ENCODE results near the gene KAT8.

Gene KAT8

DNA sequence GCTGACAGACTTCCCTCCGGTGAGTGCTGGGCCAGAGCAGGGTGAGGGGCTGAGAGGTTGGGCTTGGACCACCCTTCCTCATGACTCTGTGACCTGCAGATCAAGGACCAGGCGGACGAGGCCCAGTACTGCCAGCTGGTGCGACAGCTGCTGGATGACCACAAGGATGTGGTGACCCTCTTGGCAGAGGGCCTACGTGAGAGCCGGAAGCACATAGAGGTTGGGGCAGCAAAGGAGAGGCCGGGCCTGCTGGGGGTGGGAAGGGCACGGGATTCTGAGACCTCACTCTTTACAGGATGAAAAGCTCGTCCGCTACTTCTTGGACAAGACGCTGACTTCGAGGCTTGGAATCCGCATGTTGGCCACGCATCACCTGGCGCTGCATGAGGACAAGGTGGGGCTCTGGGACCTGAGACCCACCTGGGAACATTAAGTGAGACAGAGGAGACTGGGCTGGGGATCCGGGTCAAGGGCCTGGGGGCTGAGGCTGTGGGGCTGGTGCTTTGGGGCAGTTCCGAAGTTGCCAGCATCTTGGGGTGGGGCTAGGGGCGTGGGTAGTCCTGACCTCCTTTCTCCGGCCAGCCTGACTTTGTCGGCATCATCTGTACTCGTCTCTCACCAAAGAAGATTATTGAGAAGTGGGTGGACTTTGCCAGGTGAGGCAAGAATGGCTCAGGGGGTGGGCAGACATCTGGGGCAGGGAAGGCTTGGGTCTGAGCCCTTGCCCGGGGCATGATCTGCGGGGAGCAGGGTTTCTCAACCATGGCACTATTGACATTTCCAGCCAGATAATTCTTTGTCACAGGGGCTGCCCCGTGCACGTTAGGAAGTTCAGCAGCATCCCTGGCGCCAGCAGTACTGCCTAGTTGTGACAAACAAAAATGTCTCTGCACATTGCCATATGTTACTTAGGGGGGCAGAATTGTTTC, 7.1 kb upstream of the KAT8 start:
- TF ChIP-seq, protein P1, sequence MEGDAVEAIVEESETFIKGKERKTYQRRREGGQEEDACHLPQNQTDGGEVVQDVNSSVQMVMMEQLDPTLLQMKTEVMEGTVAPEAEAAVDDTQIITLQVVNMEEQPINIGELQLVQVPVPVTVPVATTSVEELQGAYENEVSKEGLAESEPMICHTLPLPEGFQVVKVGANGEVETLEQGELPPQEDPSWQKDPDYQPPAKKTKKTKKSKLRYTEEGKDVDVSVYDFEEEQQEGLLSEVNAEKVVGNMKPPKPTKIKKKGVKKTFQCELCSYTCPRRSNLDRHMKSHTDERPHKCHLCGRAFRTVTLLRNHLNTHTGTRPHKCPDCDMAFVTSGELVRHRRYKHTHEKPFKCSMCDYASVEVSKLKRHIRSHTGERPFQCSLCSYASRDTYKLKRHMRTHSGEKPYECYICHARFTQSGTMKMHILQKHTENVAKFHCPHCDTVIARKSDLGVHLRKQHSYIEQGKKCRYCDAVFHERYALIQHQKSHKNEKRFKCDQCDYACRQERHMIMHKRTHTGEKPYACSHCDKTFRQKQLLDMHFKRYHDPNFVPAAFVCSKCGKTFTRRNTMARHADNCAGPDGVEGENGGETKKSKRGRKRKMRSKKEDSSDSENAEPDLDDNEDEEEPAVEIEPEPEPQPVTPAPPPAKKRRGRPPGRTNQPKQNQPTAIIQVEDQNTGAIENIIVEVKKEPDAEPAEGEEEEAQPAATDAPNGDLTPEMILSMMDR (IDR thresholded peaks at IDR 0.05; ENCODE audit: low read depth, low read length): no peak
- H3K4me3 ChIP-seq (ENCODE audit: low read depth, low read length): no peak overlapping the region

DNA sequence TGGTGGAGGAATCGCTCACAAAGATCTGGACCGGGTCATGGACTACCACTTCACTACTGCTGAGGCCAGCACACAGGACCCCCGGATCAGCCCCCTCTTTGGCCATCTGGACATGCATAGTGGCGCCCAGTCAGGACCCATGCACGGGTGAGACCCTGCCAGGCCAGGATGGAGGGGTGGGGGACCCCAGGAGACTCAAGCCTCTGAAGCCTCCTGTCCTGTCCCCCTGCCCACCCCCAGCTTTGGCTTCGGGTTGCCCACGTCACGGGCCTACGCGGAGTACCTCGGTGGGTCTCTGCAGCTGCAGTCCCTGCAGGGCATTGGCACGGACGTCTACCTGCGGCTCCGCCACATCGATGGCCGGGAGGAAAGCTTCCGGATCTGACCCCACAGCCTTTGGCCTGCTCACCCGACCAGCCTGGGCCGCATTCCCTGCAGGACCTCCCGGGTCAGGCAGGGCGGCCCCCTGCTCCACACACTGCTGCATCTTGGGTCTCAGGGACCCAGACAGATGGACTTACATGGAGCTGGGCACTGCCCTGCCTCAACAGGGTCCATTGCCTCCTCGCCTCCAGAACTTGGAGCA, 5.5 kb upstream of the KAT8 start:
- H3K4me3 ChIP-seq (ENCODE audit: low read depth, low read length): no peak overlapping the region
- TF ChIP-seq, protein P1 (IDR thresholded peaks at IDR 0.05; ENCODE audit: low read depth, low read length): no peak

DNA sequence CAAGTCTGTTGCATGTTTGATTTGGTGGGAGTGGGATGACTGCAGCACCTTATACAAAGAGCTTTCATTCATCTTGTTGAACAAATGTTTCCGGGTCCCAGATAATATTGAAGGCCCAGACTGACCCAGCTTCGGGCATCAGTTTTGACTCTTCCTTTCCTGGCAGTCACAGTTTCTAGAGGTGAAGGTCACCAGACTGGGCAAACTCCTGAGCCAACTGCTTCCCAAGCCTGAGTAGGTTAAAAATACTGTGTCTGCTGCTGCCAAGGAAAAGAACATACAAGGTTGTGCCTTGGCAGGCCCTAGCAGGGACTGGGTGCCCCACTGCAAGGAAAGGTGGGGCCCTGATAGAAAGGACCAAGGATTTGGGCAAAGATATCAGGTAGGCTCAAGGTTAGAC, 4.8 kb upstream of the KAT8 start:
- TF ChIP-seq, protein P1 (IDR thresholded peaks at IDR 0.05; ENCODE audit: low read depth, low read length): no peak
- H3K4me3 ChIP-seq (ENCODE audit: low read depth, low read length): no peak overlapping the region

DNA sequence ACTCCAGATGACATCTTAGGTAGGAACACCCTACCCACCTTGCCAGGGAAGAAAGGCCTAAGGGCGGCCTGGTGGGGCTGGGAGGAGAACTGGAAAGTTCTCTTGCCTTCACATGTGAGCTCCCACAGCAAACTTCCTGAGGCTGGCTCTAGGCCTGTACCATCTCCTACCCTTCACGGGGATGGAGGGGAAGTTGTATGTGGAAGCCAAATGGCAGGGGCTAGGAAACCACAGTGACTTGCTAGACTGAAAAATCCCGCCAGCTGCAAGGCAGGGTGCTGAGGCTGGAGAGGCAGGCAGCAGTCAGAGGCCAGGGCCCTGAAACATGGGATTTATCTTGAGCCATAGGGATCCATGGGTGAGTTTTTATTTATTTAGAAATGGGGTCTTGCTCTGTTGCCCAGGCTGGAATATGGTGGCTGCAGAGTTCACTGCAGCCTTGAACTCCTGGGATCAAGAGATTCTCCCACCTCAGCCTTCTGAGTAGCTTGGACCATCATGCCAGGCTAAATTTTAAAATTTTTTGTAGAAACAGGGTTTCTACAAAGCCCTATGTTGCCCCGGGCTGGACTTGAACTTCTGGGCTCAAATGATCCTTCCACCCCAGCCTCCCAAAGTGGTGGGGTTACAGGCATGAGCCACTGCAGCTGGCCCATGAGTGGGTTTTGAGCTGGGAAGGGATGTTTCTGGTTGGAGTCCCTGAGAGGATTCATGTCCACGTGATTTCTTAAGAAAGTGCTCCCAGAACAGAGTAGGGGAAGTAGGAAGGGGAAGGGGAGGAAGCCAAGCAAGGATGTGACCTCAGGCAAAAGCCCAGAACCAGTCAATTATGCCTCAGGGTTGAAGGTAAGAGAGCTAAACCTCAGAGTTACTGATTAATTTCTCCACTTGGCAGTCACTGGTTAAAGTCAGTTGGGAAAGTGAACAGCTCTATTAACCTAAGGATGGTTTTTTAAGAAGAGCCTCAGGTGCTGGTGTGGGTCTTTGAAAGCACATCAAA, 4.0 kb upstream of the KAT8 start:
- no peak overlapping the region for H3K4me3 ChIP-seq (ENCODE audit: low read depth, low read length)
- TF ChIP-seq, protein P1 (IDR thresholded peaks at IDR 0.05; ENCODE audit: low read depth, low read length): no peak

DNA sequence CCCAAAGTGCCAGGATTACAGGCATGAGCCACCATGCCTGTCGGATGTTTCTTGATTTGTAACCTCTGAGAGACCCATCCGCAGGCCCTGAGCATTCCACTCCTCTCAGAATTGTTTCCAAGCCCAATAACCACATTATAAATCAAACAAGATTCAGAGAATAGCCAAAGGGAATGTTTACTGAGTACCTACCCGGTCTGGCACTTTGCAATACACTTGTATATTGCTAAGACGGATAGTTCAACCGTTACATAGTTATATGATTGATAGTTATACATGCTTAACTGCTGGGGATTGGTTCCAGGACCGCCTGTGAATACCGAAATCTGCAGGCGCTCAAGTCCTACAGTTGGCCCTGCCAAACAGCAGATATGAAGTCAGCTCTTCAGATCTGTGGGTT, 3.0 kb upstream of the KAT8 start:
- no peak overlapping the region for H3K4me3 ChIP-seq (ENCODE audit: low read depth, low read length)
- TF ChIP-seq, protein P1 (IDR thresholded peaks at IDR 0.05; ENCODE audit: low read depth, low read length): no peak

DNA sequence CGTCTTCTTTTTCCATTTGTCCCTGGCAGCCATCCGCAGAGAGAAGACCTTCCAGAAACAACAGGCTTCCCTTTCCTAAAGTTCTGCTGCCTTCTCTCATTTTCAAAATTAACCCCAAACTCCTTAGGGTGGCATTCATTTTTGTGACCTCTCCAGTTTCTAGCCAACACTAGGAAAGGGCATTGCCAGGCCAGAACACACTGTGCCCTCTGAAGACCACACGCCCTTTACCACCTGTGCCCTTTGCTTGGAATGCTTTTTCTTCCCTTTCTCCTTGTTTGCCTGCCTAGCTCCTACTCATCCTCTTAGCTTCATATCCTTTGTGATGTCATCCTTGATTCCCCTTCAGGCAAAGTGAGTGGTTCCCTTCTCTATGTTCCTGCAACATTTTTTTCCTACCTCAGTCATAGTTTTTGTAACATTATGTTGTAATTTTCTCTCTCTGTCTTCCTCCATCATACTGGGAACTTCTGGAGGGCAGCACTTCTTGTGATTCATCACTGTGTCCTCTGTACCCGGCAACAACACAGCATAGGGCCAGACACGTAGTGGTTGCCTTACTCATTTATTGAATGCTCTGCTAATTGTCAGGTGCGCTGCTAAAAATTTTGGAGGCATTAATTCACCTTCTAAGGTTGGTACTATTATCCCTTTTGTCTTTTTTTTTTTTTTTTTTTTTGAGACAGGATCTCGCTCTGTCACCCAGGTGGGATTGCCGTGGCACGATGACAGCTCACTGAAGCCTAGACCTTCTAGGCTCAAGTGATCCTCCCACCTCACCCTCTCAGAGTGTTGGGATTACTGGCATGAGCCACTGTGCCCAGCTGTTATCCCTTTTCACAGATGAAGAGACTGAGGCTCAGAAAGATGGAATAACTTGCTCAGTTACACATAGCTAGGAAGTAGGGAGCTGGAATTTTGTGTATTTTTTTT, 1.0 kb downstream of the KAT8 start:
- TF ChIP-seq, protein P1 (IDR thresholded peaks at IDR 0.05; ENCODE audit: low read depth, low read length): no peak
- H3K4me3 ChIP-seq (ENCODE audit: low read depth, low read length): peak overlapping the region; percentile 86

Measured in WI38 (cell line).